SH-SY5Y (cell line): ENCODE results near the gene VWA1.

Experiments
- GATA2 ChIP-seq: IDR thresholded peaks from 2 replicates; pipeline ENCODE4 v1.6.1; 2011; ENCODE audit warnings: mild to moderate bottlenecking, low read depth, low read length
- GATA3 ChIP-seq: IDR thresholded peaks from 2 replicates; pipeline ENCODE4 v1.6.1; 2011; ENCODE audit warnings: low read depth, mild to moderate bottlenecking, low read length, moderate library complexity

DNA sequence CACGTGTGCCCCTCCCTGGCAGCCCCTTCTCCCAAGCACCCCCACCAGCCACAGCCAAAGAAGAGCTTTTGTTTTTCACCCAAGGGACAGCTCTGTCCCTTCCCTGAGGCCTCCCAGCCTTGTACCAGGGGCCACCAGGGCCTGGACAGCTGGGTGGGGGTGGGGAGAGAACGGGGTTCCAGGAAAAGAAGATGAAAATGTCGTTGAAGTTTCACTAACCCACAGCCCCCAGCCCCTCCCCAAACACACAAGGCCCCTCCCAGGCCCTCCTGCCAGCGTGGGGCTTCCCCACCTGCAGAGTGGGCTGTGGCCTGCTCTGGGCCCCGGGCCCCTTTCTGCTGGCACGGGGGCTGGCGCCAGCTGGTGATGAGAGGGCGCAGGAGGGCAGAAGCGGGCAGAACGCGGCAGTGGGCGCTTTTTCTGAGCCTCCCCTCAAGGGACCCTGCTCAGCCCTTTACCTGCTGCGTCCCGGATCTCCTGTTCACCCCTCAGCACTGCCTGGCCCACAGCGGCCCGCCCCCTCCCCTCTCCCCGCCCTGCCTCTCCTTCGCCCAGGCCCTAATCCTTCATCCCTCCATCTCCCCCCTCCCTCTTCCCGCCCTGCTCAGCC lies 8.9 kb upstream of the VWA1 start:
- TF ChIP-seq GATA2, result no peak
- no peak for TF ChIP-seq GATA3
